Activated naive CD8-positive, alpha-beta T cell treated with anti-CD3 and anti-CD28 coated beads, Interleukin-2, amount 50 U/mL, for 24 hours (primary cell): Measurements from ENCODE around the gene LRRC4C.
"Not testable (repeated sequence)": the region's sequence is repeated elsewhere in the genome, so short reads cannot be mapped to it uniquely, and the experiment has no call there.

ENCODE experiments used
- ATAC-seq: fragments of 150-1000 bp; cut with Tn5 transposase; one replicate; pipeline ENCODE4 v1.10.0; 2021
- DNase-seq: peaks from one replicate; pipeline ENCODE4 v3.0.0; 2021
- H3K27ac Mint-ChIP-seq: one replicate; pipeline ENCODE4 v1.8.0; 2021; ENCODE audit warnings: mild to moderate bottlenecking, mixed read lengths
- H3K27me3 Mint-ChIP-seq: one replicate; pipeline ENCODE4 v1.8.0; 2021; ENCODE audit warnings: mixed read lengths
- H3K36me3 Mint-ChIP-seq: one replicate; pipeline ENCODE4 v1.8.0; 2021; ENCODE audit warnings: low read depth, mixed read lengths
- H3K4me1 Mint-ChIP-seq: one replicate; pipeline ENCODE4 v1.8.0; 2021; ENCODE audit warnings: mixed read lengths
- H3K4me3 Mint-ChIP-seq: one replicate; pipeline ENCODE4 v1.8.0; 2021; ENCODE audit warnings: mild to moderate bottlenecking, moderate library complexity, mixed read lengths
- H3K9me3 Mint-ChIP-seq: one replicate; pipeline ENCODE4 v1.8.0; 2021; ENCODE audit warnings: mixed read lengths

Gene LRRC4C

GRCh38 chr11:40207416-40207815 lies 1252.0 kb downstream of the LRRC4C start:
- Mint-ChIP-seq H3K4me3 (no peak overlapping the region), H3K9me3 (peaks cover 13% of the 10 kb centered on the region), H3K27ac (no peak overlapping the region), H3K27me3 (no peaks in the 10 kb centered on the region), H3K36me3 (no peaks in the 10 kb centered on the region), H3K4me1 (no peaks in the 10 kb centered on the region)
- no peak for DNase-seq
- ATAC-seq = no peak

DNA sequence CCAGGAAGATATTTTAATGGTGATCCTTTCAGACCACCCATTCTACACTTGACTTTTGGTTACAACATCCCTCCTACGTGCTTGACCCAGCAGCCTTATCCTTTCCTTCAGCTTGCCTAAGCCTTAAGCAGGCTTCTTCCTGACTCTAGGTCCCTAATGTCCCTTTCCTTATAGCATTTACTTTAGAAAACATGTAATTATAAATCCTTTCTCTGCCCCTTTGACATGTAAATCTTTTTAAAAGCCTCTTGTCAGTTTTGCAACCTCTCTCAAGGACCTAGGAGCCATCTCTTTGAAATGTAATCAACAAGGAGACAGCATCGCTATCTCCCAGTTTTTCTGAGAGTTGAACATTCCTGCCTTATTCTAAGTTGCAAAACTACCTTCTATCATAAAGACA lies 1255.2 kb downstream of the LRRC4C start:
- no peaks in the 10 kb centered on the region for H3K27me3 Mint-ChIP-seq
- ATAC-seq (no peak), DNase-seq (no peak)
- peaks cover 15% of the 10 kb centered on the region for H3K9me3 Mint-ChIP-seq
- H3K36me3 Mint-ChIP-seq = no peaks in the 10 kb centered on the region
- H3K27ac Mint-ChIP-seq = no peak overlapping the region
- H3K4me3 Mint-ChIP-seq = no peak overlapping the region
- no peaks in the 10 kb centered on the region for H3K4me1 Mint-ChIP-seq

DNA sequence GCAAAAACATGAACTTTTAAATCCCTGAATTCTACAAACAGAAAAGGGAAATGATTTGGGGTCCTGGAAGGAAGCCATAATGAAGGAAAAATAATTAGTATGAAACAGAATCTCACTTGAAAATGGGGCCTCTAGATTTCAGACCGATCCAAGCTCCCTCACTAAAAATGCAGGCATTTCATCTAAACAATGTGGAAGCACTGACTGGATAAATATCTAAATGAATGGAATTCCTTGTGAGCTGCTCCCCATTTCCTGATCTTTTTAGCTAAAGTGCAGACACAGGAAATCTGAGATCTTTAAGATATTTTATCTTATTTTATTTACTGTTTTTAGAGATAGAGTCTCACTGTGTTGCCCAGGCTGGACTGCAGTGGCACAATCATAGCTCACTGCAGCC lies 1255.8 kb downstream of the LRRC4C start:
- H3K4me3 Mint-ChIP-seq = no peak overlapping the region
- H3K4me1 Mint-ChIP-seq = no peaks in the 10 kb centered on the region
- ATAC-seq (no peak), DNase-seq (no peak)
- no peaks in the 10 kb centered on the region for H3K36me3 Mint-ChIP-seq
- no peak overlapping the region for H3K27ac Mint-ChIP-seq
- no peaks in the 10 kb centered on the region for H3K27me3 Mint-ChIP-seq
- peaks cover 19% of the 10 kb centered on the region for H3K9me3 Mint-ChIP-seq

DNA sequence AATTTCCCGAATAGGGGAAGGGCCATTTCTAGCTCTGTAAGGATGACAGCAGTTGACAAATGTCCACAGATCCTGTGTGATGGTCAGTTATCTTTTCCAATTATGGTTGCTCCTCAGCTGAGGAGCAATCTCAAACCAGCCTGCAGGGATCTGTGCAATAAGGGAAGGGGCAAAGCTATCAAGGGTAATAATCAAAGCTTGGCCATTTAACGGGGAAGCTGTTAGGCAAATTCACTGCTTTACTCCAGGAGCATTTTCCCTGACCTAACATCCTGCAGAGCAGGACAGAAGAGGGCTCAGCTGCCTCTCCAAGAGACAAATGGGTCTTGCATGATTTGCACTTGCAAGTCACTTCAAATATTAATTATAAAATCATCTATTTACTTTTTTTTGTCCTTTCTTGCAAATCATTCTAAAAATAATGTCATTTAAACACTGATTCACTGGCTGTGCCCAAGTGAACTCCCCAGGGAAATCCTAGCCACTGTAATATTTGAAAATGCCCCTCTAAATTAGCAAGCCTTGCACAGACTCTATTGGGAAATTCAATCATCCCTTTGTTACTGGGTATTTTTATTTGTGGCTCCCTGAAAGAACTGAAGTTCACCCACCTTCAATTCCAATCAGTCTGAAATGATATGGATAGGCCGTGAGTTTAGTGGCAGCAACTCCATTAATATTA lies 1256.7 kb downstream of the LRRC4C start:
- Mint-ChIP-seq H3K4me1 (no peaks in the 10 kb centered on the region), H3K9me3 (peaks cover 20% of the 10 kb centered on the region), H3K27me3 (no peaks in the 10 kb centered on the region), H3K36me3 (no peaks in the 10 kb centered on the region), H3K4me3 (no peak overlapping the region), H3K27ac (no peak overlapping the region)
- no peak for DNase-seq
- ATAC-seq = no peak

- not testable (repeated sequence) for H3K4me1 Mint-ChIP-seq, H3K4me3 Mint-ChIP-seq
These were observed 1266.9 kb downstream of the LRRC4C start for GRCh38 chr11:40192590-40192989.

GRCh38 chr11:40190294-40190693 lies 1269.2 kb downstream of the LRRC4C start:
- Mint-ChIP-seq H3K27me3 (no peaks in the 10 kb centered on the region), H3K27ac (no peak overlapping the region), H3K4me1 (no peaks in the 10 kb centered on the region), H3K36me3 (no peaks in the 10 kb centered on the region), H3K4me3 (no peak overlapping the region), H3K9me3 (peaks cover 9% of the 10 kb centered on the region)
- DNase-seq (no peak), ATAC-seq (no peak)

More at GRCh38 chr11:40192590-40192989, 1266.9 kb downstream of the LRRC4C start:
- not testable (repeated sequence) for H3K27ac Mint-ChIP-seq, H3K36me3 Mint-ChIP-seq, DNase-seq, ATAC-seq, H3K9me3 Mint-ChIP-seq, H3K27me3 Mint-ChIP-seq

DNA sequence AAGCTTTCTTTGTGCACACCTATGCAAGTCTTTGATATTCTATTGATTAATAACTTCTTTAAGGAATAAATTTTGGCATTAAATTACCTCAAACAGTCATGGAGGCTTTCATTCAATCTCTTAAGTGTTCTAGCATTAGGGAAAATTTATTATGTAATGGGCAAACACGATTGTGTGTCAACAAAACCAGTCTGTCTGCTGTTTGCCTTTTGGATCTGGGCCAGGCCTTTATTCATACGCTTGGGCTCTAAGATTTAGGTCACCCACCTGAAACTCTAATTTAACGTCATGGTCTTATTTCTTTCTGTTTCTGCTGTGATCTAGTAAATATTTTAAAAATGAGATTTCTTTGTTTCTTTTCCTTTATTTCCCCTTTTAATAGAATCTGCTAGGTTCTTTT lies 1270.6 kb downstream of the LRRC4C start:
- H3K27me3 Mint-ChIP-seq = no peaks in the 10 kb centered on the region
- ATAC-seq (no peak), DNase-seq (no peak)
- H3K4me3 Mint-ChIP-seq = no peak overlapping the region
- H3K36me3 Mint-ChIP-seq = no peaks in the 10 kb centered on the region
- H3K27ac Mint-ChIP-seq = no peak overlapping the region
- H3K4me1 Mint-ChIP-seq = no peaks in the 10 kb centered on the region
- H3K9me3 Mint-ChIP-seq = peaks cover 7% of the 10 kb centered on the region

DNA sequence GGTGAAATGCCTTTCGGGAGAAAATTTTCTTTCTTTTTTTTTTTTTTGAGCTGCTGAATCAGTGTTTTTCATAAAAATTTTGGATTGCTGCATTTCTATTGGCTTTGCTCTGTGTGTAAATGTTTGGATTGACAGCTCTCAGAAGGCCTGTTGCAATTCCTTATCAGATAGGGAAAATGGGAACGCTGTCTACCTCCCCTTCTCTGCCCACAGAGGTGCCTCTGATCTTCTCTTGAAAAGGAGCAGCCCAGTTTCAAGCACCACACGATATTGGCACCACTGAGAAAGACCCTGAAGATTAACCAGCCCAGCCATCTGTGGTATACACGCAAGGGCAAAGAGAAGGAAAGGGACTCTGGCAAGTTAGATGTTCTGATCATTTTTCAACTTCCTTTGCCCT lies 1272.2 kb downstream of the LRRC4C start:
- Mint-ChIP-seq H3K4me3 (no peak overlapping the region), H3K4me1 (no peaks in the 10 kb centered on the region), H3K27me3 (no peaks in the 10 kb centered on the region), H3K27ac (no peak overlapping the region), H3K36me3 (no peaks in the 10 kb centered on the region), H3K9me3 (peaks cover 3% of the 10 kb centered on the region)
- DNase-seq (no peak), ATAC-seq (no peak)

GRCh38 chr11:40186437-40187263 lies 1272.8 kb downstream of the LRRC4C start:
- Mint-ChIP-seq H3K4me1 (no peaks in the 10 kb centered on the region), H3K36me3 (no peaks in the 10 kb centered on the region)
- ATAC-seq = no peak

DNA sequence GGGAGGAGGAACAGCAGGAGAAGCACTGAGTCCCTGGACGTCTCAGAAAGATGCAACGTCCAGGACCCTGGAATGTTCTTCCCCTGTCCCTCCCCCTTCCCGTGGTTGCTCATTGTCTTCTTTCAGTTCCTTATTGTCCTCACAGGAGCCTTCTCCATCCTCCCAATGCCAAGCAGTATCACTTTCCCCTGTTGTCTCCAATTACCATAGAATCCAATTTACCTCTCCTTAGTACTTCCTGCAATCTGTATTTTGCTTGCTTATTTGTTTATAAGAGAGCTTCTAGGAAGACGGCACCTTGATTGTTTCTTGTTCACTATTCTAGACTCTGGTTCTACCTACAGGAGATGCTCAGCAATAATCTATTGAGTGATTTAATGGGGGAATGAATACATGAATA lies 1273.7 kb downstream of the LRRC4C start:
- no peaks in the 10 kb centered on the region for H3K4me1 Mint-ChIP-seq
- peaks cover 3% of the 10 kb centered on the region for H3K9me3 Mint-ChIP-seq
- H3K27me3 Mint-ChIP-seq = no peaks in the 10 kb centered on the region
- no peaks in the 10 kb centered on the region for H3K36me3 Mint-ChIP-seq
- ATAC-seq (no peak), DNase-seq (no peak)
- H3K27ac Mint-ChIP-seq = no peak overlapping the region
- H3K4me3 Mint-ChIP-seq = no peak overlapping the region

More at GRCh38 chr11:40186437-40187263, 1272.8 kb downstream of the LRRC4C start:
- H3K27me3 Mint-ChIP-seq = no peaks in the 10 kb centered on the region
- peaks cover 3% of the 10 kb centered on the region for H3K9me3 Mint-ChIP-seq
- no peak overlapping the region for H3K27ac Mint-ChIP-seq
- DNase-seq = no peak
- no peak overlapping the region for H3K4me3 Mint-ChIP-seq

- no peaks in the 10 kb centered on the region for H3K27me3 Mint-ChIP-seq
- no peaks in the 10 kb centered on the region for H3K4me1 Mint-ChIP-seq
- H3K27ac Mint-ChIP-seq = no peak overlapping the region
- H3K9me3 Mint-ChIP-seq = peaks cover 6% of the 10 kb centered on the region
- no peak for ATAC-seq
- DNase-seq = no peak
- H3K36me3 Mint-ChIP-seq = no peaks in the 10 kb centered on the region
- H3K4me3 Mint-ChIP-seq = no peak overlapping the region
These were observed 1276.1 kb downstream of the LRRC4C start for GRCh38 chr11:40183073-40184064.

GRCh38 chr11:40179541-40179940 lies 1279.9 kb downstream of the LRRC4C start:
- H3K36me3 Mint-ChIP-seq = no peaks in the 10 kb centered on the region
- no peak overlapping the region for H3K4me3 Mint-ChIP-seq
- H3K9me3 Mint-ChIP-seq = peaks cover 16% of the 10 kb centered on the region
- DNase-seq = no peak
- no peak for ATAC-seq
- H3K27me3 Mint-ChIP-seq = no peaks in the 10 kb centered on the region
- H3K4me1 Mint-ChIP-seq = no peaks in the 10 kb centered on the region
- no peak overlapping the region for H3K27ac Mint-ChIP-seq

GRCh38 chr11:40178470-40178869 lies 1281.0 kb downstream of the LRRC4C start:
- H3K9me3 Mint-ChIP-seq = peaks cover 16% of the 10 kb centered on the region
- DNase-seq = no peak
- no peak overlapping the region for H3K4me3 Mint-ChIP-seq
- no peaks in the 10 kb centered on the region for H3K4me1 Mint-ChIP-seq
- no peak overlapping the region for H3K27ac Mint-ChIP-seq
- no peaks in the 10 kb centered on the region for H3K36me3 Mint-ChIP-seq
- no peak for ATAC-seq
- no peaks in the 10 kb centered on the region for H3K27me3 Mint-ChIP-seq

GRCh38 chr11:40175980-40176379 lies 1283.5 kb downstream of the LRRC4C start:
- DNase-seq (no peak), ATAC-seq (no peak)
- Mint-ChIP-seq H3K27ac (no peak overlapping the region), H3K27me3 (no peaks in the 10 kb centered on the region), H3K4me1 (no peaks in the 10 kb centered on the region), H3K36me3 (no peaks in the 10 kb centered on the region), H3K4me3 (no peak overlapping the region), H3K9me3 (peaks cover 16% of the 10 kb centered on the region)
